Measurements from ENCODE around the gene POGLUT2.

GRCh38 chr13:102757006-102757405, 41.8 kb downstream of the POGLUT2 start:
- no peak for TF ChIP-seq CTCF (IDR thresholded peaks at IDR 0.05)
- TF ChIP-seq POLR2A (IDR thresholded peaks at IDR 0.05), result no peak
